ENCODE results near the gene ARHGAP23.

The ARHGAP23 gene

GRCh38 chr17:38428112-38428642 lies at the start of gene ARHGAP23:
ARHGAP23 (plus strand) TSS chr17:38428464; CDS start chr17:38428486, 22 bp downstream.
- no peak for DNase-seq

DNA sequence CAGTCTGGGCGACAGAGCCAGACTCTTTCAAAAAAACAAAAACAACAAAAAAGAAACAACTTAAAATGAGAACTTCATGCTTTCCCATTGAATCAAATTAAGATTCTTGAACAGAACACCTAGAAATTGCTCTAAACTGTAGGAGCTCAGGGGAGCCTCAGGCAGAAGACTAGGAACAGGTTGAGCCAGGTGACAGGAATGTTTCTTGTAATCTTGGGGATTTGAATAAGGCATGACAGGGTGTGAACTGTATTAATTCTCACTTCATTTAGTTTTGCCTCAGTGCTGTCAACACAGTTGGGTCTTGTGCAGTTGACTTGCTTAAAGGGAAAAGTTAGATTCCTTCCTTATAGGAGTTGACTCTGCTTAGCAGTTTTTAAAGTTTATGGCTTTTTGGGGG lies 48.8 kb upstream of the ARHGAP23 start:
- DNase-seq: no peak

DNA sequence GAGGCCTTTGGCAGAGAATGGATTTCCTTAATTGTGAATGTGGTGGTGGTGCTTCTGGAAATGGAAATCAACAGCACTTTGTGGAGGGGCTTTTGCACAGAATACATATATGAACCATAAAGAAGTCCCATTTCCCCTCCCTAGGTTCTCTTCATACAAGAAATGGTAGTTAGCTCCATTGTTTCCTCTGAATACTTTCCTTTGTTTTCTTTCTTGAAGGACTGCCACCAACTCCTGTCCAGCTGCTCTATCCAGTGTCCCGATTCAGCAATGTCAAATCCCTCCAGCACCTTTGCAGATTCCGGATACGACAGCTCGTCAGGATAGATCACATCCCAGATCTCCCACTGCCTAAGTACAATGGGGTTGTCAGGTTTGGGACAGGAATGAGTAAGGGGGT lies 33.2 kb upstream of the ARHGAP23 start:
- no peak for DNase-seq

DNA sequence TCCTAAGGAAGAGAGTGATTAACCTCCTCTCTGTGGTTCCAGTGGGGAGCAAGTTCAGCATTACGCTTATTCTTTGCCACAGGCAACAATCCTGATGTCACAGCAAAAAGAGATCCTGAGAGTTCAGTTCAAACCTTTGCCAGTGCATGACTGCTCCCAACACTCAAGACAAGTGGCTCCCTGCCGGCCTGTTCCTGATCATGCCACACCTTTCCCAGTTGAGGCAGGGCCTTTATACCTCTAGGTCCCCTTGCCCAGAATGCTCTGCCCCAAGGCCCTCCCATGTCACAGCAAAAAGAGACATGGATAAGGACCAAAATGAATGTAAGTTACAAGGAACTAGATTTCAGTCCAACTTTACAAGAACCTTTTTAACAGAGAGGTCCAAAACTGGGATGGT lies 31.0 kb upstream of the ARHGAP23 start:
- DNase-seq: no peak

DNA sequence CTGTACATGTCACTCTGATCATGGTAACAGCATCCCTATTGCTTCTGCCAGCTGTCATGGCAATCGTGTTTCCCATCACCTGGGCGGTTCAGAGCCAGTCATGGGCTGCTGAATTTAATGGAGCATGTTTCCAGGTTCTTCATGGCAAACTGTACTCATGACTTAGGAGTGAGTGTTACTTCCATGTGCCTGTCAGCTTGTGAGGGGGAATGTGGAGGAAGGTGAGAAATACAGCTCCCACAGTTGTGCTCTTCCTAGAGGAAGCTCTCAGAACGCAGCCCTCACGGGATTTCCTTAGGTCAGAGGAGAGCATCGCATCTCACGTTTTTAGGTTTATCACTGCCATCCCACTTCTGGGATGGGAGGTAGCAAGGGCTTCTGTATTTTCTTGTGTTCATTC lies 28.0 kb upstream of the ARHGAP23 start:
- no peak for DNase-seq

DNA sequence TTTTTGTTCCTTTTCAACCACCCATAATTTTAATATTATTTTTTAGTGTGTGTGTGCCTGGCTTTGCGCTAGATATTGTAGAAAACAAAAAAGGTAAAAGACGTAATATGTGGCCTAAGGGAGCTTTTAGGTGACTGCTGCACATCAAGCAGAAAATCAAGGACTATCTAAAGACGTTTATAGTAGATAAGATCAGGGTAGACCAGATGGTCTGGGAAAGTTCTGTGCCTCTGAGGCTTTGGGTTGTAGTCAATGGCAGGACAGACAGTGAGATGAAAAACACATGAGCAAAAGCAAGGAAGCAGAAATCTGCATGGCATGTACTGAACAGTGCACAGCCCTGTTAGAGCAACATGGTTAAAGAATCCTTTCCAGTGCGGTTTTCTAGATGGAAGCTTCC lies 26.8 kb upstream of the ARHGAP23 start:
- no peak for DNase-seq

DNA sequence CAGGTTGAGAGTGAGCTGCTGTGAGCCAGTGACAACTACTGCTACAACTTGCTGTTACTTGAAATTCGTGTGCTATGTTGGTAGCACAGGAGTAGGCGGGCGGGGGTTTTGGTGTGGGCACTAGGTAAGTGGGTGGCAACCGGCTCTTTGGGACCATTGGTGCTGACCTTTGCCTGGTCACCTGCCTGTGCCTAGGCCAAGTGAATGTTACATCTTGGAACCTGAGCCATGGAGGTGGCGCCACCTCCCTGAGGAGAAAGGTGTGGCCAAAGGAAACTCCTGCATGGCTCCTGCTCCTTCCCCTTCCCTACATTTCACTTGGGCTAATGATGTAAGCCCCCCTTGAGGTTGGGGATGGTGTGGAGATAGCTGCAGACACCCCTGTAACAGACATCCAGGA lies 25.4 kb upstream of the ARHGAP23 start:
- no peak for DNase-seq

- DNase-seq: no peak
Observed at GRCh38 chr17:38403491-38403890, 24.8 kb upstream of the ARHGAP23 start.

DNA sequence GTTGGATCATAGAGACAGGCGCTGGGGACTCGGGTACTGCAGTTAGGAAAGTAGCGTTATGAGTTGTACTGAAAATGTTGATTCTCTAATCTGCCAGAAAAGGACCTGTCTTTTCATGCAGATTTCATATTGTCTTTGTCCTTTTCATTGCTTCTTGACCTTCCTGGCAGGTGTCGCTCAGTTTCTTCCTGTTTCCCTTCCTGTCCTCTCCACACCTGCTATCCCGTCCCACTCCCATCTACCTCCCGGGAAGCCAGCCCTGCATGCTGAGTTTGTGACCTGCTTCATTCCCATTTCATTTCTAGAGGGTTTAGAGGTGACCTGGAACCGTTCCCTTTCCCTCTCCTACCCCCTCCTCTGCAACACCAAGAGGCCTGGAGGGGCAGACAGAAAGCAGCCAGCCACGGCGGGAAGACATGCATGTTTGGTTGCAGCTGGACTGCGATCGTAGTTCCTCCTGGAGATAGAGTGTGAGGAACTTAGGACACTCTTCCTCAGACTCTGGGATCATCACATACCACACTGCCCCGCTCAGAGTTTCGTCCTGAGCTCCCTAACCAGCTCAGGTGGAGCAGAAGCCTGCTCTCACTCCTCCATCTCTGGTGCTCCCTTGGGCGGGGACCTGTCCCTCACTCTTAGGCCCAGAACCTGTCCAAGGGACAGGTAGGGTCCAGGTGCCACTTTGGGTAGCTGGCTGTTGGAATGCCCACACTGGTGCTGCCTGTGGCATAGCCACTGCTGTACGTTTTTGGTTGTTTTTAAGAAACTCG lies 23.9 kb upstream of the ARHGAP23 start:
- no peak for DNase-seq

DNA sequence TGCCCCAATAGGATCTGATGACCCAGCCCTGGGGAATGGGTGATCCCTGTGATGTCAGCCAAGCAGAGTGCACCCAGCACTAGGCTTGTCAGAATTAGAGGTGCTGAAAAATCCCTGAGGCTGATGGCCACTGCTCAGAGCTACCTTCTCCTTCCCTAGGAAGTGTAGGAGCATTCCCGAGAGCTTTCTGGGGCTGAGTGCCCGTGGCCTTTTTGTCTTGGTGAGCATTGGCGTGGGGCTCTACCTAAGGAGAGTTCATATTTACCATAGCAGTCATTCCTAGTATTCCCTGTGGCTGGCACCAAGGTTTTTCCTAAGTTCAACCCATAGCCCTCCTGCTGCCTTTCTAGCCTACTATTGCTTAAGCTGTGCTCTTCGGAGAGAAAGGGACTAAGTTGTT lies 22.6 kb upstream of the ARHGAP23 start:
- DNase-seq: no peak

- DNase-seq: no peak
Observed at GRCh38 chr17:38410201-38410600, 18.1 kb upstream of the ARHGAP23 start.

DNA sequence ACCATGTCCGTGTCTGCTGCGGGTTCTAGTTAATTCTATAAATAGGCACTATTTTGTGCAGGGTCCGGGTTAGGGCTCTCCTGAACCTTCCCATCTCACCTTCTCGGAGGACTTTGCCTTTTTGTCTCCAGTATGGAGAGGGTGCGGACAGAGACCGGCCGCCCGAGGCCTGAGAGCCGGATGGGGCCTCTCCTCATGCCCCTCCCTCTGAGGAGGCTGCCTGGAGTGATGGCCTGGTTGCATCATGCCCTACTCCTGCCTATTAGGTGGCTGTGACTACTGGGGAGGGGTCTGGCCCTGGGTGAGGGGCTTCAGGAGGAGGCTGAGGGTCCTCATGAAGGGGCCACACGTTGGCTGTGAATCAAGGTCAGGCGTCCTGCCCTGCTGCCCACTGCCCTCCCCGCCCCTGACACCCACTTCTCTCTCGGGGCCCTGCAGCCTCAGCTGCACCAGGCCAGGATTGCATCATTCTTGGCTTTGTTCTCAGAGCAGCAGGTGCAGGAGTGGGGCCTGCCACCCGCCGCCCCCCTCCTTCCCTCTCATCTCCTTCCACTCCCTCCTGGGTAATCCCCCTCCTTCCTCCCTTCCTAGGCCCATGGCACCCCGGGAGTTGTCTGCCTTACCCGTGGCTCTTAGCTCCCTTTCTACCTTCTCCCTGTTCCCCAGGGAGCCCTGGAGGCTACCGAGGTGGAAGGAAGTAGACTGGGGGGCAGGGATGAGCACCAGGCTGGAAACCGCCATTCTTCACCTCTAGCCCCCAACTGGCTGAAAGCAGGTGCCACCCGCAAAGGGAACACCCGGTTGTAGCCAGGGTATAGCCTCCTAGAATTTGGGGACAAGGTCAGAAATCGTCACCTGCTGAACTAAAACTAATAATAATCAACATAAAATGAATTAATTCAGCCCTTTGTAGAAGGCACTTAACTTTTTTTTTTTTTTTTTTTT lies 12.7 kb upstream of the ARHGAP23 start:
- DNase-seq: peak; percentile 43

- no peak for DNase-seq
Observed at GRCh38 chr17:38416840-38417209, 11.4 kb upstream of the ARHGAP23 start.

- no peak for DNase-seq
Observed at GRCh38 chr17:38417210-38417951, 10.9 kb upstream of the ARHGAP23 start.

DNA sequence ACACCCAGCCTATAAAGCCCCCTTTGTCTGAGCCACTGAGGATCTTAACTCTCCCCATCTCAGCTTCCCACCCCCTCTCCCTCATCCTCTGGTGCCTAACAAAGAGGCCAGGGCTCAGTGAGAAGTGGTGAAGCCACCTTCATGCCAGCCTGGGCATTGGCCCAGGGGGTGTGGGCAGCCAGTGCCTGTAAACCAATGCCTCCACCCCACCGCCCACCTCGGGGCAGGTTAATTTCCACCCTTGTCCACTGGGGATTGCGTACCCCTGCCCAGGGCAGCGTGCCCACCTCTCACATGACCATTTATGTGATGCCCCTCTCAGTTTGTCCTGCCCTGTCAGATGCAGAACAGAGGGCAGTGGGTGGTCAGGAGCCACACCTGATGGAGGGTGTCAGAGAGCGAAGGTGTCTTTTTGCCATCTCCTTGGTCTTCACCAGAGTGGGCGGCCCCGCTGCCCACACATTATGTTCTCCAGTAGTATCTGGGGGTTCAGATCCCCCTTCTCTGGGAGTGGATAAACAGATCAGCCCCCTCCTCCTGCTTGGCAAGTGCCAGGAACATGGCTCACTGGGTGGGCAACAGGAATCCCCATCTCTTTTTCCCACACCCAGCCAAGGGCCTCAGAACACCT lies 10.1 kb upstream of the ARHGAP23 start:
- DNase-seq: no peak

- DNase-seq: no peak
Observed at GRCh38 chr17:38418693-38419507, 9.4 kb upstream of the ARHGAP23 start.

DNA sequence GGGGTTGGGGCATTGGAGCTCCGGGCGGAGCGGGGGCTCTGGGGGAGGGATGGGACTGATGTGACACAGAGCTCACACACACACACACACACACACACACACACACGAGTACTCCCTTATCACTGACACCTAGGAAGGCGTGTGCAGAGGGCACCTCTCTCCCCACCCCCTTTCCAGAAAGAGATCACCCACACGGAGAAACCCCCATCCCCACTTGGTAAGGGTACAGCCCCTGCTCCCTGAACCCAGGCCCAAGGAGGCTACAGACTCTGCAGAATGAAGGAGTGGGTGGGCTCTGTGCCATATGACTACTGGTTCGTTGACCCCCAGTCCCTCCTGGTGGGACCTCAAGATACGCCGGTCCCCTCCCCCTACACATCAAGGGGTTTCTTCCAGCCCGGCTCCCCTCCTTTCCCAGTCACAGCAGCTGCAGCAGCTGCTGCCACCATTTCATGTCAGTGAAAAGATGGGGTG lies 8.7 kb upstream of the ARHGAP23 start:
- DNase-seq: no peak

DNA sequence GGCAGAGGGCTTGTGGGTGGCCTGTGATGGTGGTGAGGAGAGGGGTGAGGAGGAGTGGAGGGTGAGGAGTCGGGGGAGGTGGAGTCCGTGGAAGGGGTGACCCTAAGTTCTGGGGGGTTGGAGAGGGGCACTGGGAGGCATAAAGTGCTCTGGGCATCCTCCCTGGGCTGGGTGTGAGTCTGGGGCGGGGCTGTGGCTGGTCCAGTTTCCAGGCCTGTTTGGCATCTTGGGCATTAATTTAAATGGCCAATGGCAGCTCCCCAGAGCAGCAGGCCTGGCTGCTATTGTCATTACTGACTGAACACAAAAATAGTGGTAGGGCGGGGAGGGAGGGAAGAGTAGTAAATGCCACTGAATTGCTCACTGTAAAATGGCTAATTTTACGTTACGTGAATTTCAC lies 7.7 kb upstream of the ARHGAP23 start:
- no peak for DNase-seq

GRCh38 chr17:38421171-38421841 lies 7.0 kb upstream of the ARHGAP23 start:
- DNase-seq: no peak

GRCh38 chr17:38421871-38422827 lies 6.1 kb upstream of the ARHGAP23 start:
- no peak for DNase-seq

Measured in NCI-H748 treated with DMSO at 0.1 percent for 48 hours (cell line).